CD4-positive, alpha-beta T cell treated with Interleukin-4 for 1 hour (primary cell): ENCODE results near the gene FRS2.

Source experiments
- DNase-seq, 2 donors: peaks; one replicate each; pipeline ENCODE4 v3.0.0-alpha.2; 2020 to 2022

Gene FRS2

DNA sequence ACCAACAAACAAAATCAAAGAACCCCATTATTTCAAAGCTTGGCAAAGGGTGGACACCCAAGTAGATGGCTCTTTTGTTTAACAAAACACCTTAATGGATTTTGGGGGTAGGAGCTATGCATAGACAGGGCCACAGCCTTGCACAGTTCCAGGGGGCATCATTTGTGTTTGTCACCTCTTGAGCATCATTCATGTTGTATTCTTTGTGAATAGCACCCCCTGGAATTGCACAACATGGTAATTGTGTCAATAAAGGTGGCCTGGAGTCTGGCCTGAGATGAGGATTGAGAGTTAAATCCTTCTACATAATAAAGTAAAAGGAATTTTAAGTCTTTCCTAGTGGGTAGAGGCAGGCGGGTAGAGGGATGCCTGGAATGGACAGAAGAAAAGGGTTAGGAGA is 3.3 kb upstream of the FRS2 start:
- DNase-seq, result no peak

DNA sequence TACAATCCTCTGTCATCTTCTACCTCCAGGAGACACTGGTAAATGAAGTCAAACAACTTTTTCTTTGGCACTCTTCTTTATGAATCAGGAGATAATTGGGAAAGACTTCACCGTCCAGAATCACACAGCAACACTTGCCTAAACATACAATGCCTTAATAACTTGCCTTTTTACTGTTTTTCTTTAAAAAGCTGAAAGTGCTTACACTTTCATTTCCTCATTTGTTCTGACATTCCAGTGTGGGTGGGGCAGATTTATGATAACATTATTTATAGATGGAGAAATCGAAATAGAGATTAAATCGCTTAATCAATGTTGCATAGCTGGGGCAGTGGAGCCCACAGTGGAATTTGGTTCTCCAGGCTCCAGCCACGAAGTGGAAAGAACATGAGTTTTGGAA is 2.8 kb upstream of the FRS2 start:
- no peak for DNase-seq

DNA sequence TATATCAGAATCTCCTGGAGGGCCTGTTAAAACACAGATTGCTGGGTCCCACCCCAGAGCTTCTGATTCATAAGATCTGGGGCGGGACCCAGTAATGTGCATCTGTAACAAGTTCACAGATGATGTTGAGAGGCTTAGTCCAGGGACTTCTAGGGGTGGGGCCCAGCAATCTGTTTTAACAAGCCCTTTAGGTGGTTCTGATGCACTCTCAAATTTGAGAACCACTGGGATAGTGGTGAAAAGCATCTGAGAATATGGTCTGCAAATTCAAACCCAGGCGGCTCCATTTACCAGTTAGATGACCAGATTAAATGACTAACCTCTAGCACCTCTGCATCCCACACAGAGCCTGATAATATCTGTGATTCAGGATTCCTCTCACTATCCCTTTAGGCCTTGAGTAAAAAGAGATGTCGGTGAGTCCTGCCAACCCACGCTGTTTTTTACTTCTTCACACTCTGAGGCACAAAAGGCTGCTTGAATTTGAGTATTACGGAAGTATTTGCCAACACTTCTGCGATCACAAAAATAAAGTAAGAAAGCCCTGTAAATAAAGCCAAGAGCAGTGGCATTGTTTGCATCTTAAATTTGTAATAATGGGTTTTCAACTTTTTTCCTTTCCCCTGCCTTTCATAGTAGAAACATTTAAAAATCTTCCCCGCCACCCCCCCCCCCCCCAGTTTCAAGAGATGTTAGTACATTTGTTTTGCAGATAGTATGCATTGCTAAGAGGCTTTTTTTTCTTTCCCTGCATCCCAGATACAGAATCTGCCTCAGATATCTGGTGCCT is 1.8 kb upstream of the FRS2 start:
- DNase-seq, result no peak

DNA sequence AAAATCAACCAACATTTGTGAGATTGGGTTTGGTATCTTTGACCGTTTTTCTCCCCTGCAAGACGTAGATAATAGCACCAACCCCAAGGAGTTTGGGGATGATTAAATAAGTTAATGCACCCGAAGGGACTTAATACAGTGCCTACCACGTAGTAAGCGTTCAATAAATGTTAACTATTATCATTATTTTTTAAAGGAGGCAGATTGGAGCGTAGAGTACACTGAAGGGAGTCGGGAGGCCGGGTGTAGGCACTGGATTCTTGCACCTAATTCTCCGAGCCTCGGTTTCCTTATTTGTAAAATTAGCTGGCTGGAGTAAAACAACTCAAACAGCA is 367 bp upstream of the FRS2 start:
- DNase-seq, result no peak

DNA sequence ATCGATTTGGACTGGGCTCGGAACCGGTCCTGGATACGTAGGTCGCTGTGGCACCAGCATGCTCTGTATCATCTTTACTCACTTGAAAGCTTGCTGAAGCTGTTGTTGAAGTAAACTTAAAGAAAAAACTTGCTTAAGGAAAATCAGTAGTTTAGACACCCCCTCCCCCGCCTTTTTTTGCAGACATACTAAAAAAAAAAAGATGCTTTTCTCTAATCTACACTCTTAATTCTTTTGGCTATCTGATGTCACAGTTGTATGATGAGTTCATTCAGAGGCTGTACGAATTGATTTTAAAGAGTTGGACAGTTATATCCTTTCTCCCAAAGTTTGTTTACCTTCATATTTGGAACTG is 865 bp downstream of the FRS2 start:
- no peak for DNase-seq

DNA sequence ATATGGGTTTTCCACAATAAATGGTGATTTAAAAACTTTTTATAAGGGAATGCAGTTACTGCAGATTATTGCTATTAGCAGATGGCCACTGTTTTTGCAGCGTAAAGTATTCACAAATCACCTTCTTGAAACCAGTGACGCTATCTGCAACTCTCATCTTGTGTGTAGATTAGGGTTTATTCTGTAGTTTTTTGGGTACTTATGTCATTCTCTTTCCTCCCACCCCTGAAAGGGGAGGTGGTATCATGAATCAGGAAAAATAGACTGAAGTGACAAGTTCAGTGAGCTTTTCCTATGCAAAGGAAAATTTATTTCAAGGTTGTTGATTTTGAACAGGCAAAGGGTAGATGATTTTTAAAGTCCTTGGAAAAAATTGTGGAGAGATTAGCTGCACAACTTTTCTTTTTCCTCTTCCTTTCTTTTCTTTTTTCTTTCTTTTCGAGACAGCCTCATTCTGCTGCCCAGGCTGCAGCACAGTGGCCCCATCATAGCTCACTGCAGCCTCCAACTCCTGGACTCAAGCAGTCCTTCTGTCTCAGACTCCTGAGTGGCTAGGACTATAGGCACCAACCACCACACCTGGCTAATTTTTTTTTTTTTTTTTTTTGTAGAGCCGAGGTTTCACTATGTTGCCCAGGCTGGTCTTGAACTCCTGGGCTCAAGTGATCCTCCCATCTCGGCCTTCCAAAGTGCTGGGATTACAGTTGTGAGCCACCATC is 1.6 kb downstream of the FRS2 start:
- DNase-seq, result no peak

DNA sequence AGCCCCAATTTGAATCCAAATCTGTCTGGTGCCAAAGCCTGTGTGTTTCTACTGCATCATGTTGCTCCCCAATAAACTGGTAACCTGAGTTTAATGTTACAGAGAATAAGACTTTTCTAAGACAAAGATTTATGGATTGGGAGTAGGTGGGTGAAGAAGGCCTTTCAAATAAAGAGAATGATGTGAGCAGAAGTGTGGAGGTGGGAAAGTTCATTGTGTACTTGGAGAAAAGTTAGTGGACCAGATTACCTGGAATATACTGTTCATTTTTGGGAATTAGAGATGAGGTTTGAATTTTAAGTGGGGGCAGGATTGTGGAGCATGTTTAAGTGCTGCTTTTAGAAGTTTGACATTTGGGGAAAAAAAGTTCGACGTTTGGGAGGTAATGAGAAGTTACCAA is 3.1 kb downstream of the FRS2 start:
- DNase-seq, result no peak

DNA sequence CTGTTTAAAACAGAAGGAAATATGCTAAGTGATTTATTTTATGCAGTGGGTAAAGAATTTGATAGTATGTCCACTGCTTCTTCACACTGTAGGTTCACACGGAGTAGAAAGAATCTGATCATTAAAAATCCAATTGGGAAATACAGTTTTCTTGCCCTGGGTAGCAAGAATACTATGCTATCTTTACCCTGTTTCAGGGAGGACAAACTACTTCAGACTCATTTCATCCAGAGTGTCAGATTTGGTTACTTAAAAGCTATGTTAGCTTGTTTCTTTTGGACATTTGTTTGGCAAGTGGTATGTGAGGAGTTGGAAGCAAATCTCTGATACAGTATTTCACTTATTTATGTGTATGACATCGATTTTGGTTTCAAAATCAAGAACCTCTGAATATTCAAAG is 4.3 kb downstream of the FRS2 start:
- DNase-seq, result no peak

DNA sequence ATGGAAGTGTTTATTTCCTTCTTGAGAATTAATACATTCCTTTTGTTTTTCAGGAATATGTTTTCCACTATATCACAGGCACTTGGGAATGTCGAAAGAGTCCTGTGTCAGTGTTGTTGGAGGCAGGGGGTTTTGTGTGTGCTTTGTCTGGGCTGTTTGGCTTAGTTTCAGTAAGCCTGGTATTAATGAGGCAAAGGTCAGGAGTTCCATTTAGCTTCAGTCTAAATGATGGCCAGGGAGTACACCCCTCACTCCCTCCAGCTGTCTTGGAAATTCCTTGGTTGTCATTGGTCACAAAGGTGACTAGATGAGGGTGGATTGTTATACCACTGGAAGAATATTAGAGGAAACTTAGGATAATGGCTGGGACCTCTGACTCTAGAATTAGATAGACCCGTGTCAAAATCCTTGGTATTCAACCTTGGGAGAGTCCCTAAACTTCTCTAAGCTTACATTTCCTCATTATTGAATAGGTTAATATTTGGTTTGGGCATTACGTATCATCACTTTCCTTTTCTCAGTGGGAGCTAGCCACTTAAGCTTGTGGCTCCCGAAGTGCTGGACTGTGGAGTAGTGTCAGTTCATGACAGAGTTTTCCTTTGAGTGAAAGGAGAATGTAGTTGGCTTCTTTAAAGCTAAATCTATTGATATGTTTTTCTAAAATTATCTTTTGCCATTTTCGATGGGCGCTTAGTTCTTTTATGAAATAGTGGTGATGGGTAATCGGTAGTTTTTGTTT is 5.2 kb downstream of the FRS2 start:
- no peak for DNase-seq

DNA sequence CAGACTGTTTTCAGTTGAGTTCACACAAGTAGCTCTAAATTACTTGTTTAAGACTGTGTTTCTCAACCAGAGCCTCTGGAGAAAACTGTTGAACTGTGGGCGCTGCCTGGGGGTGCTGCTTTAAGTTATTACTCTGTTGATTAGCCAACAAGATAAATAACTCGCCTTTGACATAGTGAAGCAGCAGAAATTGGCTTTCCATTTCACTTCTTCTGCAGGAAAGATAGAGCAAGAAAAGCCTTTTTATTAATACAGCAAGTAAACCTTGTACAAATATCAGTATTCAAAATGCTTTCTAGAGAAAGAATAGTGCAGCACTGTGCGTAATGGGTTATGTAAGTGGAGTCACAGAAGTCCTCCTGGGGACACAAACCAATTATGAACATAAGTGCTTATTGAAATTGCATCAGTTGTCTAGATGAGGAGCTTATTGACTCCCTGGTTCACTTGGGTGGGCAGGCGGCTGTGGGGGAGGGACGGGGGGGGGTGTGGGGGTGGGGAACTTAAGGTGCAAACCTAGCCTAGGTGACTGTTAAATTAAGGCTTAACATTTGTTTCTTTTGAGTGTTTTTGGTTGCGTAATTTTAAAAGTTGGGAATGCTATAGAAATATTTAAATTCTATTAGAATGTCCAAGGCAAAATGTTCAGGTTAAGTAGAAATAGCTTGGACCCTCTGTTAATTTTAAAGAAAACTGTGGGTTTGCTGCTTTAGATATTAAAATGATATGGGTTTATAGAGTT is 6.3 kb downstream of the FRS2 start:
- no peak for DNase-seq

DNA sequence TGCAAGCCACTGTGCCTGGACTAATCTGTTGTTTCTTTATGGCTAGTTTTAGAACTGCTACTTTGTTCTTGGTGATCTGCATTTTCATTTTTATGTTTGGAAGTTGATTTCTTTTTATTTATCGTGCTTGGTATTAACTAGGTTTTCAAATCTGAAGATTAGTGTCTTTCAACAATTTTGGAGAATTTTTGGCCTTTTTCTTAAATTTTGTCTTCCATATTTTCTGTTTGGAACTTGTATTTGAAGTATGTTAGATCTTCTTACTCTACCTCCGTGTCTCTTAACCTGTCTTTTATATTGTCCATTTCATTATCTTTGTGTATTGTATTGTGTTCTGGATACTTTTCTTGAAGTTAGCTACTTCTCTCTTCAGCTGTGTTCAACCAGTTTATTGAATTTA is 9.5 kb downstream of the FRS2 start:
- DNase-seq, result no peak

DNA sequence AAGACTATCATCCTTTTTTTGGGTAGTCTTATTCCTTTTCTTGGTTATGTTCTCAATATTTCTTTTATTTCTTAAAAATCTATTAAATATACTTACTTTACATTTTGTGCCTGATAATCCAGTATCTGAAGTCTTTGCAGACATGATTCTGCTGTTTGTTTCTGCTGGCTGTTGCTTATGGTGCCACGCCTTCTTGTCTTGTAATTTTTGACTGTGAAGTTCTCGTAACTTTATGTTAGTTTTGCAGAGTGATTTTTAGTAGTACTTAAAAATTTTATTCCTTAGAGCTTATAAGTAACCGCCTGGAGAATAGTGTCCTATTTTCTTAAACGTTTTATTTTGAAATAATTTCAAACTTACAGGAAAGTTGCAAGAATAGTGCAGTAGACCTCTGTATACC is 10.5 kb downstream of the FRS2 start:
- DNase-seq, result no peak

DNA sequence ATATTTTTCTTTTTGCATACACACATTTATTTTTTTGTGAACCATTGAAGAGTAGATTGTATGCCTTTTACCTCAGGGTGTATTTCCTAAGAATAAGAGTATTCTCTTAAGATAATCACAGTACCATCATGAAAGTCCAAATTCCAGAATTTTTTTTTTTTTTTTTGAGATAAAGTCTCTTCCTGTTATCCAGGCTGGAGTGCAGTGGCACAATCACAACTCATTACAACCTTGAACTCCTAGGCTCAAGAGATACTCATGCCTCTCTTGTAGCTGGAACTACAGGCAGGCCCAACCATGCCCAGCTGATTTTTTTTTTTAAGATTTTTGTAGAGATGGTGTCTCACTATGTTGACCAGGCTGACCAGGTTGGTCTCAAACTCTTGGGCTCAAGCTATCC is 10.9 kb downstream of the FRS2 start:
- no peak for DNase-seq

DNA sequence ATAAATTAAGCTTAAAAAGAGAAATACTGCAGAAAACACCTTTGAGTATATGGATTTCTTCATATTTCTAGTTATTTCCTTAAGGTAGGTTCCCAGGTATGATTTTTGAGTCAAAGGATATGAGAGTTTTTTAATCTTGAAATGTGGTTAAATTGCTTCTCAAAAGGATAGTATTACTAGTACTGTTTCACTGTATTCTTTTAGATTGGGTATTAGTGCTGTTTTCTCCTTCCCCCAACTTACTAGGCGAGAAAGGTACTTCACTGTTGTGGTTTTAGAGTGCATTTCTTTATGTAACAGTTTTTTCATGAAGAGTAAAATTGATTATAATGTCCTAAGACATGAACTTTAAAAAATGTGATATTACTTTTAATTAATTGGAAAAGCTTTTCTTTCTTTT is 13.5 kb downstream of the FRS2 start:
- DNase-seq, result no peak

DNA sequence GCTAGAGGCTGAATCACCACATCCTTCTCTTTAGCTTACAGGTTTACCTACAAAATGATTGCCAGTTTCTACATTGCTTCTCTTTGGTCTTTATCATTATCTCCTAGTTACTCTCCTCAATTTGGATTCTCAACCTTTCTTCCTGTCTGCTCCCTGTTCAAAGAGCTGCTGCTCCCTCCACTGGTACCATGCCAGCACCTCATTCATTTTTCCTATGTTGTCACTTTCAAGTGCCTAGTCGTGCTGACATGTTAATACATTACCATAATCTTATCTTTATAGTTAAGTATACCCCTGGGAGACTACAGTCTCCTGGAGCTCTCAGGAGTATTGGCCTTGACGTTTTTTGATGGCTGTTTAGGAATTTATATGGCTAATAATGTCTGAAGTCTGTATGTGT is 14.2 kb downstream of the FRS2 start:
- DNase-seq, result no peak

DNA sequence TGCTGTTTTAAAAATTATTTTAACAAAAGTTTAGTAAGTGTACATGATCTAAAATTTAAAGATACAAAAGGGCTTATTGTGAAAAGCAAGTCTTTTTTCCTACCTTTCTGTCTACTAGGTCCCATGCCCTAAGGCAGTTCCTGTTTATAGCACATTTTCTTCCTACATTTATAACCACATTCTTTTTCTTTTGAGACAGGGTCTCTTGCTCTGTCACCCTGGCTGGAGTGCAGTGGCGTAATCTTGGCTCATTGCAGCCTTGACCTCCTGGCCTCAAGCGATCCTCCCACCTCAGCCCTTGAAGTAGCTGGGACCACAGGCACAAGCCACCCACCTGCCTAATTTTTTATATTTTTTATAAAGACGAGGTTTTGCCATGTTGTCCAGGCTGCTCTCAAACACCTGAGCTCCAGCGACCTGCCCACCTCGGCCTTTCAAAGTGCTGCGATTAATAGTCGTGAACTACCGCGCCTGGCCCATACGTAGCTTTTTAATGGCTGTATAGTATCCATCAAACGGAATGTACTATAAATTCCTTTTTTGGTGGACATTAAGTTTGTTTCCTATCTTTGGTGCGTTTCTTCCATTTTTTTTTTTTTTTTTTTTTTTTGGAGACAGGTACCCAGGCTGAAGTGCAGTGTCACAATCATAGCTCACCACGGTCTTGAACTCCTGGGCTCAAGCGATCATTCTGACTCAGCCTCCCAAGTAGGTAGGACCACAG is 20.9 kb downstream of the FRS2 start:
- no peak for DNase-seq

DNA sequence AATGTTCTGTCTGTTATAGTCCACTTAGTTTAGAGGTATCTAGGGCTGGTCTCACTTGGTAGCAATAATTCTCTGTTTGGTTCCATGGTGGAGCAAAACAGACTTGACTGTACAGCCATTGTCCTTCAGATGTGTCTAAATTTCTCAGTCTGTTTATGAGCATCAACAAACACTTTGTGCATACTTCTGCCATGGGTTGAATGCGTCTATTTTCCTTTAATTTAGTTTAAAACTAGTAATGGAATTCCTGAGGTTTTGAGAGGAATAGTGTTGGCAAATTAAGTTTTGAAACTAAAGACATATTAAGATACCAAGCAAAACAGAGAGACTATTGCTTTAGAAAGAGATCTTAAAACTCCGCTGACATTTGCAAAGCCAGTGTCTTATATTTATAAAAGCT is 22.6 kb downstream of the FRS2 start:
- DNase-seq, result no peak

DNA sequence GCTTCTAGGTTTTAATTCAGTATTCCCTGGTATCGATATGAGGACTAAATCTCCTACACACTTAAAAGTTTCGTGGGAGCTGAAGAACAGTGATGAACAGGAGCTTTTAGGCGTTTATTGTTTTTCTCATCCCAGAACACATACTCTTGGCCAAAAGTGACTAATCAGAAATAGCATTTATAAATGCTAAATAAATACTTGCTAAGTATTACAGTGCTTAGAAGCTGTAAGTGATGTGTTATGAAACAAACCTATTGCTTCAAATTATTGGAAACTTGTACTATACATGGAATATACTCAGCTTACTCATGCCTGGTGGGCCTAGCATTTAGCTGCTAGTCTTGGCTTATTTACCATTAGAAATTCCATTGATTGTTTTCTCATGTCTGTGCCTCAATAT is 24.9 kb downstream of the FRS2 start:
- no peak for DNase-seq

DNA sequence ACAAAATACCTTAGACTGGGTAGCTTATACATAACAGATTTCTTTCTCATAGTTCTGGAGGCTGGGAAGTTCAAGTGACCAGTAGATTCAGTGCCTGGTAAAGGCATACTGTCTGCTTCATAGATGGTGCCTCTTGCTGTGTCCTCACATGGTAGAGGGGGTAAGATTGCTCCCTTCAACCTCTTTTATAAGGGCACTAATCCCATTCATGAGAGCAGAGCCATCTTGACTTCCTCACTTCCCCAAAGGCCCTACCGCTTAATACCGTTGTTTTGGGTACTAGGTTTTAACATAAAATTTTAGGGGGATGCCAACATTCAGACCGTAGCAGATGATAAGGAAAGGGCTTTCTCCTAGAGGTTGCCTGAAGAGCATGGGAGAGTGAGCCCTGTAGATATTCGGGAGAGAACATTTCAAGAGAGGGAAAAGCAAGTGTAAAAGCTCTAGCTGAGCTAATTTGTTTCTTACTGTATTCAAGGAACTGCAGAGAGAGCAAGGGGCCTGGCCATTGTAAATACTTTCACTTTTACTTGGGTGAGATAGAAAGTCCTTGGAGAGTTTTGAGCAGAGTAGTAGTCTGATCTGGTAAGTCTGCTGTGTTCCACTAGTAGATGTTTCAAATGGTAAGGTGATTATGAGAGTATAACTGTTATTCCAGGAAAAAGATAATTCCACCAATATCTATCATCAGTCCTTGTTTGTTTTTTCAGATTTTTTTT is 27.3 kb downstream of the FRS2 start:
- peak in 1 of 2 donors; percentile 12 for DNase-seq

DNA sequence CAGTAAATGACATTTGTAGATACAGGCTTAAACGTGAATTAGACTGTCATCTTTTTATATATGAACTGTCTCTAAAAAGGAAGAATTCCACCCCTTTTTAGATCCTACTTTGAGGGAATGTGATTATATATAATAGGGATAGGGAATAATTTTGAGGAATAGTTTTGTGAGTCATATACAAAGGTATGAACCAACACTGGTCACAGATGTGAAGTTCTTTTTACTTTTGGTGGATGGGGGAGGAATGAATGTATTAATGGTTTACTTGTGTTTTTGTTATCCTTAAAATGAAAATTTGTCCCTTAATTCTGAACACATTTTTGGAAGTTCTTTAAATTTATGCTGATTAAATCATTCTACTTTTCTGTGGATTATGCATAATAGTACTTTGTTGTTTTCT is 30.4 kb downstream of the FRS2 start:
- no peak for DNase-seq

DNA sequence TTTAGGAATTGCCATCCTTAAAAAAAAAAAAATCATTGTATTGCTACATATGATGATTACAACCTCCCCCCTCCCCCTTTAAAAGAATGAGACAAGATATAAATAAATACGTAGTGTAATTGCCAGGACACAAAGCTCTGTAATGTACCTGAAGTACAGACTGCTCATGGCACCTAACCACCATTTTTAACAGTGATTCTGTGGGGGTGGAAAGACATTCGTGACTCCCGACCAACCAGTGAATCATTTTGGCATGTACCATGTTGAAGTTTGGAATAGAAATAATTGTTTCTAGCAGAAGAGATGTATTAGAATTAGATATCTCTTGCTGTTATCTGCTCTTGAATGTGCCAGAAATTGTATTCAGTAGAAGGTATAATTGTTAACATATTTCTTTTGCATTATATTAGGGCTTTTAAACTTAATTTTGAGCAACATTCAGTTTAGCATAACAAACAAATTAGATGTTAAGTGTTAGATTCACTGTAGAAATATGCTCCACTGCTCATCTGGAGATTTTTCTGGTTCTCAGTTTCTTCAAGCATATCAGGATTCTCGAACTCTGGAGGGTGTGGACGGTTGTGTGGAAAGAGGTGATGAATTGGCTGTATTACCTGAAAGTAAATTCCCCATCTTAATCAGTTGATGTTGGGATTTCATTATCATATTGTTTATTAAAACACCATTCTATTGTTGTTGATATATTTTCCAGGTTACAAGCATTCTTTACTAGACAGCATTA is 31.1 kb downstream of the FRS2 start:
- DNase-seq, result no peak
